Gastrocnemius medialis (tissue), 4 donors: ENCODE measurements around the gene ROR1.

Experiments used
- POLR2A ChIP-seq, 2 donors: fragments of 450-650 bp; IDR thresholded peaks; one replicate each; pipeline ENCODE4 v1.6.1; 2017; ENCODE audit warnings: antibody characterized with exemption in 2 of 2, mild to moderate bottlenecking in 2 of 2, moderate library complexity in 2 of 2
- TF ChIP-seq, protein P1 (sequence below), 5 experiments: fragments of 450-650 bp in 3 of 5; fragments of 200-600 bp in 2 of 5; sonication (generic) in 2 of 5; IDR thresholded peaks in 4 of 5; conservative IDR thresholded peaks in 1 of 5; 1 replicate in 4 of 5; 2 replicates in 1 of 5; pipeline ENCODE4 v1.5.1; 2016 to 2019; ENCODE audit warnings: antibody characterized with exemption in 5 of 5, mild to moderate bottlenecking in 3 of 5, moderate library complexity in 3 of 5

DNA sequence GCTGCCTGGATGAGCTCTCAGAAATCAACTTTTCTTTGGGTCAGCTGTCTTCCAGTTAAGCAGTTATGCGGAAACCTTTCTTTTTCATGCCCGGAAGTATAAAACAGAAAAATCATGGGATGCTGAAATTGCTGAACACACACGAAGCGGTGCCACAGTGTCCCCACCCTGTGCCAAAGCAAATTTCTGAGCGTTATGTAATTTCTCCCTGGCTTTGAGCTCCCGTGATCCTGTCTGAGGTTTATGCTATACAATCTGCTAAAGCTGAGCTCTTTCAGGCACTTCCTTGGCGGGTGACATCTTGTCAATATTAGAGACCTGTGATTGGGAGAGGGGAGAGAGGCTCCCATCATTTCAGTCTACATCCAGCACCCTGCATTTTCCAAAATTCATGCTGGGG lies 201.7 kb downstream of the ROR1 start:
- no peak for TF ChIP-seq POLR2A (IDR thresholded peaks at IDR 0.05)
- TF ChIP-seq, protein P1, sequence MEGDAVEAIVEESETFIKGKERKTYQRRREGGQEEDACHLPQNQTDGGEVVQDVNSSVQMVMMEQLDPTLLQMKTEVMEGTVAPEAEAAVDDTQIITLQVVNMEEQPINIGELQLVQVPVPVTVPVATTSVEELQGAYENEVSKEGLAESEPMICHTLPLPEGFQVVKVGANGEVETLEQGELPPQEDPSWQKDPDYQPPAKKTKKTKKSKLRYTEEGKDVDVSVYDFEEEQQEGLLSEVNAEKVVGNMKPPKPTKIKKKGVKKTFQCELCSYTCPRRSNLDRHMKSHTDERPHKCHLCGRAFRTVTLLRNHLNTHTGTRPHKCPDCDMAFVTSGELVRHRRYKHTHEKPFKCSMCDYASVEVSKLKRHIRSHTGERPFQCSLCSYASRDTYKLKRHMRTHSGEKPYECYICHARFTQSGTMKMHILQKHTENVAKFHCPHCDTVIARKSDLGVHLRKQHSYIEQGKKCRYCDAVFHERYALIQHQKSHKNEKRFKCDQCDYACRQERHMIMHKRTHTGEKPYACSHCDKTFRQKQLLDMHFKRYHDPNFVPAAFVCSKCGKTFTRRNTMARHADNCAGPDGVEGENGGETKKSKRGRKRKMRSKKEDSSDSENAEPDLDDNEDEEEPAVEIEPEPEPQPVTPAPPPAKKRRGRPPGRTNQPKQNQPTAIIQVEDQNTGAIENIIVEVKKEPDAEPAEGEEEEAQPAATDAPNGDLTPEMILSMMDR (IDR thresholded peaks at IDR 0.05 in 4 of 5, conservative IDR thresholded peaks at IDR 0.05 in 1 of 5) = no peak
